ENCODE measurements around the gene LTO1. TPM values are rescaled to one million over a fixed set of nuclear protein-coding genes. Genes with fewer than 3 reads are reported as not detected.

LTO1 gene
- total RNA-seq, 2 donors from 2014 or later, result 13.0 to 26.7 TPM

GRCh38 chr11:69637941-69638871, 36.9 kb downstream of the LTO1 start:
- H3K9me3 ChIP-seq, result no peaks in the 10 kb centered on the region
- H3K36me3 ChIP-seq (replicated peaks in 1 of 2; ENCODE audit: insufficient read depth in 1 of 2, low read depth in 2 of 2), result no peaks in the 10 kb centered on the region
- peaks cover 63% of the 10 kb centered on the region for H3K4me1 ChIP-seq
- ATAC-seq (peak; percentile 10), DNase-seq (peak; percentile 48 to 71 (median 58))
- no peak for TF ChIP-seq CTCF (IDR thresholded peaks at IDR 0.05)
- TF ChIP-seq POLR2A (IDR thresholded peaks at IDR 0.05), result no peak
- 1 to 5% methylated on average over 8 to 77 of the region's 78 CpGs for whole genome bisulfite sequencing, 2 donors
- intact Hi-C loops (cut with DNase I), result no loop called here
- peak overlapping the region; percentile 51 to 84 (median 79) for H3K27ac ChIP-seq
- H3K4me3 ChIP-seq, result no peak overlapping the region
- peaks cover 0 to 12% of the 10 kb centered on the region in 2 donors for H3K27me3 ChIP-seq

GRCh38 chr11:69637198-69637940, 37.8 kb downstream of the LTO1 start:
- Histone ChIP-seq H3K27ac (peak overlapping the region; percentile 51 to 84 (median 79)), H3K36me3 (replicated peaks in 1 of 2; ENCODE audit: insufficient read depth in 1 of 2, low read depth in 2 of 2) (no peaks in the 10 kb centered on the region), H3K9me3 (no peaks in the 10 kb centered on the region), H3K27me3 (peaks cover 0 to 12% of the 10 kb centered on the region in 2 donors), H3K4me1 (peaks cover 57% of the 10 kb centered on the region), H3K4me3 (no peak overlapping the region)
- ATAC-seq, result no peak
- 5 to 20% methylated on average over 16 to 67 of the region's 67 CpGs for WGBS, 2 donors
- intact Hi-C loops (cut with DNase I), result no loop called here
- no peak for DNase-seq
- TF ChIP-seq CTCF (IDR thresholded peaks at IDR 0.05), result no peak
- TF ChIP-seq POLR2A (IDR thresholded peaks at IDR 0.05), result no peak

- H3K27me3 ChIP-seq, result peaks cover 0 to 12% of the 10 kb centered on the region in 2 donors
- H3K4me3 ChIP-seq, result no peak overlapping the region
- peaks cover 51% of the 10 kb centered on the region for H3K4me1 ChIP-seq
- intact Hi-C loops (cut with DNase I), result no loop called here
- H3K36me3 ChIP-seq (replicated peaks in 1 of 2; ENCODE audit: insufficient read depth in 1 of 2, low read depth in 2 of 2), result no peaks in the 10 kb centered on the region
- peak; percentile 61 to 76 (median 66) for DNase-seq
- peak overlapping the region; percentile 14 to 84 (median 60) for H3K27ac ChIP-seq
- TF ChIP-seq CTCF (IDR thresholded peaks at IDR 0.05) (no peak), POLR2A (IDR thresholded peaks at IDR 0.05) (peak; percentile 35 to 50 (median 43))
- no peaks in the 10 kb centered on the region for H3K9me3 ChIP-seq
- peak; percentile 55 for ATAC-seq
- WGBS, 2 donors, result 5 to 6% methylated on average over 10 to 63 of the region's 63 CpGs
Measured at GRCh38 chr11:69636512-69637197, 38.5 kb downstream of the LTO1 start.

GRCh38 chr11:69635804-69636511, 39.2 kb downstream of the LTO1 start:
- no peak overlapping the region for H3K4me3 ChIP-seq
- intact Hi-C loops (cut with DNase I), result no loop called here
- no peaks in the 10 kb centered on the region for H3K9me3 ChIP-seq
- peak overlapping the region; percentile 4 to 84 (median 56) for H3K27ac ChIP-seq
- peaks cover 44% of the 10 kb centered on the region for H3K4me1 ChIP-seq
- peaks cover 0 to 12% of the 10 kb centered on the region in 2 donors for H3K27me3 ChIP-seq
- TF ChIP-seq CTCF (IDR thresholded peaks at IDR 0.05) (no peak), POLR2A (IDR thresholded peaks at IDR 0.05) (no peak)
- peak; percentile 1 for ATAC-seq
- no peak for DNase-seq
- H3K36me3 ChIP-seq (replicated peaks in 1 of 2; ENCODE audit: insufficient read depth in 1 of 2, low read depth in 2 of 2), result no peaks in the 10 kb centered on the region
- WGBS, 2 donors, result 20 to 25% methylated on average over 17 of the region's 17 CpGs

Measured in body of pancreas (tissue), 4 donors.